Ovary (tissue), 9 donors: ENCODE measurements around the gene FMO4. TPM values are rescaled to one million over a fixed set of nuclear protein-coding genes. Genes with fewer than 3 reads are reported as not detected.
"Not testable (repeated sequence)": the region's sequence is repeated elsewhere in the genome, so short reads cannot be mapped to it uniquely, and the experiment has no call there.

Experiments
- DNase-seq, 5 donors: peaks; one replicate each; pipeline ENCODE4 v3.0.0-alpha.2; 2019 to 2020
- H3K27ac ChIP-seq, 2 donors: fragments of 200-600 bp; one replicate each; pipeline versions ENCODE4 v1.5.1 to v1.8.0; 2019 to 2022
- H3K27me3 ChIP-seq: fragments of 200-600 bp; one replicate; pipeline ENCODE4 v1.8.0; 2022
- H3K36me3 ChIP-seq: fragments of 200-600 bp; sonication (generic); one replicate; pipeline ENCODE4 v1.5.1; 2019
- H3K4me1 ChIP-seq: one replicate; pipeline ENCODE4 v1.8.1; 2013; ENCODE audit warnings: mild to moderate bottlenecking, moderate library complexity; ENCODE audit not compliant: insufficient read depth
- H3K4me3 ChIP-seq: fragments of 200-600 bp; sonication (generic); one replicate; pipeline ENCODE4 v1.5.1; 2017
- H3K9me3 ChIP-seq, 2 donors: fragments of 200-600 bp in 1 of 2; sonication (generic) in 1 of 2; one replicate each; pipeline versions ENCODE4 v1.5.1 to v1.8.1; 2013 to 2019; ENCODE audit warnings: mild to moderate bottlenecking in 1 of 2, moderate library complexity in 1 of 2
- EP300 ChIP-seq: sonication (generic); formaldehyde crosslinking; IDR thresholded peaks from one replicate; pipeline ENCODE4 v1.6.1; 2017; ENCODE audit warnings: antibody characterized with exemption
- POLR2A ChIP-seq: fragments of 450-650 bp; IDR thresholded peaks from one replicate; pipeline ENCODE4 v1.6.1; 2017; ENCODE audit warnings: antibody characterized with exemption, mild to moderate bottlenecking, moderate library complexity
- WGBS, 3 donors: extraction: QIAGEN DNeasy Blood & Tissue Kit in 1 of 3; methylation state at CpG; one replicate each; pipeline versions ENCODE4 v1.1.5 to v1.1.7; 2013 to 2017; 5-methylcytosine and 5-hydroxymethylcytosine counted together
- intact Hi-C, 4 donors: fragments of 100-400 bp; cut with DNase I; formaldehyde crosslinking; loops; one replicate each; pipeline versions ENCODE4 v1.11.0 to v1.15.1; 2022 to 2023
- polyA plus RNA-seq, 2 donors: library from polyadenylated mRNA; stranded (reverse); fragments of 200-250 nt in 1 of 2; fragments of 350-450 nt in 1 of 2; fragmentation: Illumina TruSeq in 1 of 2; extraction: RNeasy Lipid Tissue Mini Kit (QIAGEN cat#74804) in 1 of 2; gene quantifications; one replicate each; pipeline ENCODE4 v1.2.3, GENCODE V29; 2013 to 2014
- total RNA-seq, 7 donors: library from RNA; depleted of rRNA in 2 of 7; stranded (reverse); fragments of >200 nt in 2 of 7; fragmentation: NEBNext Ultra II Directional in 3 of 7; extraction: Animal tissue kit (Norgen Biotek cat#: 25700) in 3 of 7; gene quantifications; one replicate each; pipeline versions ENCODE4 v1.1.0 to v1.2.4, GENCODE V29; 2016 to 2023
- TF ChIP-seq, protein P1 (sequence below), 3 donors: fragments of 450-650 bp in 2 of 3; fragments of 200-600 bp in 1 of 3; IDR thresholded peaks; one replicate each; pipeline versions ENCODE4 v1.5.1 to v1.8.0; 2016 to 2022; ENCODE audit warnings: antibody characterized with exemption in 3 of 3, mild to moderate bottlenecking in 1 of 3
- donor health status: DM: no; HTN: no; CAD: no; lungs with moderate emphysema.
- donor health status: DM: no; HTN: no; CAD: no.
- donor health status: Bipolar disorder and iron deficiency.
- donor health status: DM: yes; HTN: yes; CAD: no.
- donor health status: DM: no; HTN: no; CAD: no.
- donor health status: DM: yes; HTN: yes; CAD: no.

FMO4 gene
- total and polyA plus RNA-seq, 9 donors = 1.9 to 8.0 (median 3.7) TPM

DNA sequence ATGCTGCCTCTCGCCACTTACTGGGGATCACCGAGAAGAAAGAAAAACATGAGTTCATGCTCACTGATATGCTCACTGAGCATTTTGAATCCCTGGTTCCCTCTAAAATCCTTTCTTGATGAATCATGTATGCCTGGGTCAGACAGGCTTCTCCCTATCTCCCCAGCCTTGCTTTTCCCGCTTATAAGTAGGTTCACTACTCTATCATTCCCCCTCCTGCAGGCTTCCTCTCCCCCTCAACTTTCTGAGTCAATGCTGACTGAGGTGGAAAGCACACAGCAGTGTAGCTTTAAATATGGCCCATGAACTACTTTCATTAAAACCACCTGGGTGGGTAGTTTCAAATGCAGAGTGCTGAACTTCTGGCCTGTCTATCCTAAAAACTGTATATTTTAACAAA, 41.7 kb downstream of the FMO4 start:
- intact Hi-C loops = no loop called here
- peaks cover 0 to 3% of the 10 kb centered on the region in 2 donors for H3K9me3 ChIP-seq
- no peaks in the 10 kb centered on the region for H3K4me1 ChIP-seq
- H3K4me3 ChIP-seq = no peak overlapping the region
- no peaks in the 10 kb centered on the region for H3K36me3 ChIP-seq
- no peak for DNase-seq
- WGBS, 3 donors = 43 to 70% (median 61%) methylated on average over 3 of the region's 3 CpGs
- H3K27ac ChIP-seq = no peak overlapping the region
- no peaks in the 10 kb centered on the region for H3K27me3 ChIP-seq
- TF ChIP-seq, protein P1, sequence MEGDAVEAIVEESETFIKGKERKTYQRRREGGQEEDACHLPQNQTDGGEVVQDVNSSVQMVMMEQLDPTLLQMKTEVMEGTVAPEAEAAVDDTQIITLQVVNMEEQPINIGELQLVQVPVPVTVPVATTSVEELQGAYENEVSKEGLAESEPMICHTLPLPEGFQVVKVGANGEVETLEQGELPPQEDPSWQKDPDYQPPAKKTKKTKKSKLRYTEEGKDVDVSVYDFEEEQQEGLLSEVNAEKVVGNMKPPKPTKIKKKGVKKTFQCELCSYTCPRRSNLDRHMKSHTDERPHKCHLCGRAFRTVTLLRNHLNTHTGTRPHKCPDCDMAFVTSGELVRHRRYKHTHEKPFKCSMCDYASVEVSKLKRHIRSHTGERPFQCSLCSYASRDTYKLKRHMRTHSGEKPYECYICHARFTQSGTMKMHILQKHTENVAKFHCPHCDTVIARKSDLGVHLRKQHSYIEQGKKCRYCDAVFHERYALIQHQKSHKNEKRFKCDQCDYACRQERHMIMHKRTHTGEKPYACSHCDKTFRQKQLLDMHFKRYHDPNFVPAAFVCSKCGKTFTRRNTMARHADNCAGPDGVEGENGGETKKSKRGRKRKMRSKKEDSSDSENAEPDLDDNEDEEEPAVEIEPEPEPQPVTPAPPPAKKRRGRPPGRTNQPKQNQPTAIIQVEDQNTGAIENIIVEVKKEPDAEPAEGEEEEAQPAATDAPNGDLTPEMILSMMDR (IDR thresholded peaks at IDR 0.05) = no peak
- no peak for TF ChIP-seq POLR2A
- TF ChIP-seq EP300 = no peak

DNA sequence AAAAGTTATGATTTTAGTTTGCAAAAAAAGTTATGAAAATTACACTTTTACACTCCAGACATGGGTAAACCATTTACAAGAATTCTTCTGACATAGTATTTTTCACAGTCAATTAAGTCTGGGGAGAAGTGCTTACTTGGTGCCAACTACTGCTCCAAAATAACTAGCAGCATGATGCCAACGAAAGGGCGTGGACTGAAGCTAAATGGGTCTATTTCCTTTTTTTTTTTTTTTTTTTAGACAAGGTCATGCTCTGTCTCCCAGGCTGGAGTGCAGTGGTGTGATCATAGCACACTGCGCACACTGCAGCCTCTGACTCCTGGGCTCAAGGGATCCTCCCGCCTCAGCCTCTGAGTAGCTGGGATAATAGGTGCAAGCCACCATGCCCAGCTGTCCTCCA, 43.2 kb downstream of the FMO4 start:
- no peaks in the 10 kb centered on the region for H3K36me3 ChIP-seq
- no peak overlapping the region for H3K27ac ChIP-seq
- H3K9me3 ChIP-seq = peaks cover 0 to 3% of the 10 kb centered on the region in 2 donors
- H3K4me1 ChIP-seq = no peaks in the 10 kb centered on the region
- 67 to 93% (median 71%) methylated on average over 4 of the region's 4 CpGs for WGBS, 3 donors
- DNase-seq = no peak
- no peaks in the 10 kb centered on the region for H3K27me3 ChIP-seq
- intact Hi-C loops = no loop called here
- TF ChIP-seq, protein P1 (IDR thresholded peaks at IDR 0.05) = no peak
- no peak for TF ChIP-seq POLR2A
- no peak for TF ChIP-seq EP300
- no peak overlapping the region for H3K4me3 ChIP-seq

DNA sequence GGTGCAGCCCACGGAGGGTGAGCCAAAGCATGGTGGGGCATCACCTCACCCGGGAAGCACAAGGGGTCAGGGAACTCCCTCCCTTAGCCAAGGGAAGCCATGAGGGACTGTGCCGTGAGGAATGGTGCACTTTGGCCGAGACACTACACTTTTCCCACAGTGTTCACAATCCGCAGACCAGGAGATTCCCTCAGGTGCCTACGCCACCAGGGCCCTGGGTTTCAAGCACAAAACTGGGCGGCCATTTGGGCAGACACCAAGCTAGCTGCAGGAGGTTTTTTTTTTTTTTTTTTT, 45.3 kb downstream of the FMO4 start:
- H3K27me3 ChIP-seq, H3K4me1 ChIP-seq, H3K9me3 ChIP-seq, H3K27ac ChIP-seq, H3K4me3 ChIP-seq, intact Hi-C loops, DNase-seq, H3K36me3 ChIP-seq: not testable (repeated sequence)
- whole genome bisulfite sequencing, 3 donors = 87 to 94% (median 90%) methylated on average over 7 of the region's 7 CpGs

DNA sequence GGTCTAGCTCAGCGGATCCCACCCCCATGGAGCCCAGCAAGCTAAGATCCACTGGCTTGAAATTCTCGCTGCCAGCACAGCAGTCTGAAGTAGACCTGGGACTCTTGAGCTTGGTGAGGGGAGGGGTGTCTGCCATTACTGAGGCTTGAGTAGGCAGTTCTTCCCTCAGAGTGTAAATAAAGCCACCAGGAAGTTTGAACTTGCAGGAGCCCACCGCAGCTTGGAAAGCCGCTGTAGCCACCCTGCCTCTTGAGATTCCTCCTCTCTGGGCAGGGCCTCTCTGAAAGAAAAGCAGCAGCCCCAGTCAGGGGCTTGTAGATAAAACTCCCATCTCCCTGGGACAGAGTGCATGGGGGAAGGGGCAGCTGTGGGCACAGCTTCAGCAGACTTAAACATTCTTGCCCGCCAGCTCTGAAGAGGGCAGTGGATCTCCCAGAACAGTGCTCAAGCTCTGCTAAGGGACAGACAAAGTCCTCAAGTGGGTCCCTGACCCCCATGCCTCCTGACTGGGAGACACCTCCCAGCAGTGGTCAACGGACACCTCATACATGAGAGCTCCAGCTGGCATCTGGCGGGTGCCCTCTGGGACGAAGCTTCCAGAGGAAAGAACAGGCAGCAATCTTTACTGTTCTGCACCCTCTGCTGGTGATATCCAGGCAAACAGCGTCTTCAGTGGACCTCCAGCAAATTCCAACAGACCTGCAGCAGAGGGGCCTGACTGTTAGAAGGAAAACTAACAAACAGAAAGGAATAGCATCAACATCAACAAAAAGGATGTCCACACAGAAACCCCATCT, 45.9 kb downstream of the FMO4 start:
- H3K9me3 ChIP-seq, H3K36me3 ChIP-seq, H3K4me1 ChIP-seq, H3K27me3 ChIP-seq, H3K27ac ChIP-seq, H3K4me3 ChIP-seq, DNase-seq, intact Hi-C loops: not testable (repeated sequence)
- 65 to 80% (median 75%) methylated on average over 9 of the region's 9 CpGs for WGBS, 3 donors

DNA sequence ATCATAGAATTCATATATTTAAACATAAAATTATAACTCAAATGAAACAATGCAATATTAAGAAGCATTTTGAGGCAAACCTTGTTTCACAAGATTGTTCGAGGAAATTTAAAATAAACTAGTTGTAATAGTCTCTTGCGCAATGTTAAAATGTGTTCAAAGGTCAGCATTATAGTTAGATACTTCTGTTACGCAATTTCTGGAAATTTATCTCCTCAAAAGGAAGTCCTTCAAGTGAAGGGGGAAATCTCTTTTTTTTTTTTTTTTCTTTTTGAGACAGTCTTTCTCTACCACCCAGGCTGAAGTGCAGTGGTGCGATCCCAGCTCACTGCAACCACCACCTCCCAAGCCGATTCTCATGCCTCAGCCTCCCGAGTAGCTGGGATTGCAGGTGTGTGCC, 52.1 kb downstream of the FMO4 start:
- Histone ChIP-seq H3K27ac (no peak overlapping the region), H3K36me3 (no peaks in the 10 kb centered on the region), H3K27me3 (no peaks in the 10 kb centered on the region), H3K9me3 (no peaks in the 10 kb centered on the region), H3K4me3 (no peak overlapping the region), H3K4me1 (no peaks in the 10 kb centered on the region)
- intact Hi-C loops = no loop called here
- no peak for DNase-seq
- no peak for TF ChIP-seq EP300
- no peak for TF ChIP-seq POLR2A
- TF ChIP-seq, protein P1 (IDR thresholded peaks at IDR 0.05) = no peak
- 84 to 90% (median 85%) methylated on average over 6 of the region's 6 CpGs for WGBS, 3 donors
